ENCODE results near the gene PHACTR1. TPM values are rescaled to one million over a fixed set of nuclear protein-coding genes. Genes with fewer than 3 reads are reported as not detected.

Gene PHACTR1
- total and polyA plus RNA-seq, 8 donors, result 0.46 to 17.4 (median 6.4) TPM; not detected in 1

DNA sequence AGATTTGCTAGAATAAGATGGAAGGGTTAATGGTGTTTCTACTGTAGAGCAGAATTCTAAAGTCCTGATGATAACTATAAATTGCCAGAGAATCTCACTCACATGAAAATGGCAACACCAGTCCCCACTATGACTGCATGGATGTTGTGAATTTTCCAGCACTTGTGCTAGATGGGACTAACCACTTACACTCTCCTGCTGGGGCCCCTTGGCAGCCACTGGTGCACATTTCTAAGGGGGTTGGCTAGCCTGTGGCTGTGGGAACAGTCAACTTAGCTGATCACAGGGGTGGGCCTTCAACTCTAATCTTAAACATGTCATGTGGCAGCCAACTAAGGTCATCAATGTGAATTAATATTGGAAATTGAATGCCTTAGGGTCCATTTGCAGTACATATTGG, 271.2 kb downstream of the PHACTR1 start:
- TF ChIP-seq EP300 (IDR thresholded peaks at IDR 0.05) (no peak), POLR2A (IDR thresholded peaks at IDR 0.05) (no peak), POLR2AphosphoS5 (IDR thresholded peaks at IDR 0.05) (no peak)
- TF ChIP-seq, protein P1, sequence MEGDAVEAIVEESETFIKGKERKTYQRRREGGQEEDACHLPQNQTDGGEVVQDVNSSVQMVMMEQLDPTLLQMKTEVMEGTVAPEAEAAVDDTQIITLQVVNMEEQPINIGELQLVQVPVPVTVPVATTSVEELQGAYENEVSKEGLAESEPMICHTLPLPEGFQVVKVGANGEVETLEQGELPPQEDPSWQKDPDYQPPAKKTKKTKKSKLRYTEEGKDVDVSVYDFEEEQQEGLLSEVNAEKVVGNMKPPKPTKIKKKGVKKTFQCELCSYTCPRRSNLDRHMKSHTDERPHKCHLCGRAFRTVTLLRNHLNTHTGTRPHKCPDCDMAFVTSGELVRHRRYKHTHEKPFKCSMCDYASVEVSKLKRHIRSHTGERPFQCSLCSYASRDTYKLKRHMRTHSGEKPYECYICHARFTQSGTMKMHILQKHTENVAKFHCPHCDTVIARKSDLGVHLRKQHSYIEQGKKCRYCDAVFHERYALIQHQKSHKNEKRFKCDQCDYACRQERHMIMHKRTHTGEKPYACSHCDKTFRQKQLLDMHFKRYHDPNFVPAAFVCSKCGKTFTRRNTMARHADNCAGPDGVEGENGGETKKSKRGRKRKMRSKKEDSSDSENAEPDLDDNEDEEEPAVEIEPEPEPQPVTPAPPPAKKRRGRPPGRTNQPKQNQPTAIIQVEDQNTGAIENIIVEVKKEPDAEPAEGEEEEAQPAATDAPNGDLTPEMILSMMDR (IDR thresholded peaks at IDR 0.05), result no peak
- no peaks in the 10 kb centered on the region for H3K9me3 ChIP-seq
- intact Hi-C loops (cut with DNase I; ENCODE audit: low total_unique reads), result no loop called here

DNA sequence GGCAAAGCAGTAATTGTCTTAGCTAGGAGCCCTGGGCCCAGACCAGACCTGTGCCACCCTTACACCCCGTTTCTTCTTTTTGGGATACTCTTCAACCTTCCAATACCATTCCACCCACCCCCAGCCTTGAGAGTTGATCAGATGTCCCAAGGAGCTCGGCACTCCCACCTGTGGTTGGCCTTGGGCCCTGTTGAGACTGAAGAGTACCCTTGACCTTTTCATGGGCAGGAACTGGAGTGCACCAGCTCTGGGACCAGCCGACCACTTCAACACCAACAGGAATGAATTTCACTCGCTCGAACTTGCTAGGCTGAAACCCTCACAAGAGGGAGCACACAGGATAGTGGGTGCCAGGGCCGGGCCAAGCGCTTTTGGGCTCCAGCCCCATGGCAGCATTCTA, 273.6 kb downstream of the PHACTR1 start:
- H3K27ac ChIP-seq, result no peak overlapping the region
- H3K36me3 ChIP-seq, result no peaks in the 10 kb centered on the region
- intact Hi-C loops (cut with DNase I; ENCODE audit: low total_unique reads), result no loop called here
- H3K27me3 ChIP-seq, result no peaks in the 10 kb centered on the region
- WGBS, 5 donors, result 92 to 98% (median 95%) methylated on average over 7 of the region's 7 CpGs
- H3K4me3 ChIP-seq, result no peak overlapping the region
- H3K9me3 ChIP-seq, result no peaks in the 10 kb centered on the region
- TF ChIP-seq EP300 (IDR thresholded peaks at IDR 0.05) (no peak), POLR2A (IDR thresholded peaks at IDR 0.05) (no peak), POLR2AphosphoS5 (IDR thresholded peaks at IDR 0.05) (no peak)
- TF ChIP-seq, protein P1 (IDR thresholded peaks at IDR 0.05), result no peak
- DNase-seq, result no peak
- no peaks in the 10 kb centered on the region for H3K4me1 ChIP-seq

More for the DNA sequence above, 271.2 kb downstream of the PHACTR1 start:
- Histone ChIP-seq H3K4me3 (no peak overlapping the region), H3K27me3 (no peaks in the 10 kb centered on the region), H3K36me3 (no peaks in the 10 kb centered on the region), H3K27ac (no peak overlapping the region), H3K4me1 (no peaks in the 10 kb centered on the region)
- DNase-seq, result no peak

DNA sequence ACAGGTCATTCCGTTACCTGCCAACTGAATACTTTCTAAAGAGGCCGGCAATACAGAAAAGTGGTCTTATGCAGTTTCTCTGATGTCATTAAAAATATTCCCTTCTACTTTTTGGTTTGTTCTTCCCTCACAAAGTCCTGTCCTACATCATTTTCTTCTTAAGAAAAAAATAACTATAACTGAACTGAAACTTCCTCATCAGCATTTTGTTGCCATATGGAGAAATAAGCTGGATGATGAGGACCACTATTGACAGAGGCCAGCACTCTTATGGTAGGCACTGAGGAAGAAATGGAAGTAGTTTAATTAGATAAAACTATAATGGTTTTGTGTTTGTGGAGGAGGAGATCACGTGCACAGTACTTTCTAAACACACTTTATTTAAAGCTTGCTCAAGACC, 274.9 kb downstream of the PHACTR1 start:
- no peaks in the 10 kb centered on the region for H3K27me3 ChIP-seq
- H3K27ac ChIP-seq, result no peak overlapping the region
- no peaks in the 10 kb centered on the region for H3K9me3 ChIP-seq
- H3K36me3 ChIP-seq, result no peaks in the 10 kb centered on the region
- 90 to 96% (median 93%) methylated on average over 3 of the region's 3 CpGs for WGBS, 5 donors
- DNase-seq, result no peak
- intact Hi-C loops (cut with DNase I; ENCODE audit: low total_unique reads), result no loop called here
- H3K4me1 ChIP-seq, result no peaks in the 10 kb centered on the region
- H3K4me3 ChIP-seq, result no peak overlapping the region
- no peak for TF ChIP-seq POLR2AphosphoS5 (IDR thresholded peaks at IDR 0.05)
- TF ChIP-seq EP300 (IDR thresholded peaks at IDR 0.05), result no peak
- TF ChIP-seq POLR2A (IDR thresholded peaks at IDR 0.05), result no peak
- TF ChIP-seq, protein P1 (IDR thresholded peaks at IDR 0.05), result no peak

DNA sequence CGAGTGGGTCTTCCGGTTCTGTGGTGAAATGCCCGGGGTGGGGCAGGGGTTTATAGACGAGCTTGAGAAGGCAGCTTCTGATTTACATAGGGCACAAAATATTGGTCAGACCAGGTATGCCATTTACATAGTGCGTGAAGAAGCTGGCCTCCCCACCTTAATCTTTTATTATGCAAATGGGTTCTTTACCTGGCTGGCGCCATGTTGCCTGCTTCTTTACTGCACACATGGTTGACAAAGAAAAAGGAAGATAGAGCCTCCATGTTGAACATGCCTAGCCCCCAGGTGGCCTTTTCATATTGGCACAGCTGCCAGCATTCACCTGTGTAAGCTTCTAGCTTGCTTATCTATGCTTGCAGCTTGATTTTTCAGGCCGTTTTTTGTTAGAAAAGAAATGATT, 276.2 kb downstream of the PHACTR1 start:
- no peak overlapping the region for H3K4me3 ChIP-seq
- intact Hi-C loops (cut with DNase I; ENCODE audit: low total_unique reads), result no loop called here
- WGBS, 5 donors, result 77 to 86% (median 79%) methylated on average over 7 of the region's 7 CpGs

More for the DNA sequence above, 276.2 kb downstream of the PHACTR1 start:
- Histone ChIP-seq H3K36me3 (no peaks in the 10 kb centered on the region), H3K27me3 (no peaks in the 10 kb centered on the region), H3K4me1 (no peaks in the 10 kb centered on the region), H3K27ac (no peak overlapping the region), H3K9me3 (no peaks in the 10 kb centered on the region)
- TF ChIP-seq, protein P1 (IDR thresholded peaks at IDR 0.05), result no peak
- TF ChIP-seq POLR2A (IDR thresholded peaks at IDR 0.05) (no peak), POLR2AphosphoS5 (IDR thresholded peaks at IDR 0.05) (no peak), EP300 (IDR thresholded peaks at IDR 0.05) (no peak)
- no peak for DNase-seq

Measured in stomach (tissue), 9 donors.